ENCODE measurements around the gene SEMA4G. TPM values are rescaled to one million over a fixed set of nuclear protein-coding genes. Genes with fewer than 3 reads are reported as not detected.
A peak's percentile ranks its signal among the peaks of the same experiment; 100 is the strongest.

Gene SEMA4G
- total and polyA plus RNA-seq, 2 of the 13 experiments (the other 11 are each of a cell fraction or from before 2014, with no cell fraction given), result 46.2 to 207 TPM

- peak; percentile 87; the same call in 1 of the 2 replicates for TF ChIP-seq ZFP82 (CRISPR knock-in tag; IDR thresholded peaks at IDR 0.05; ENCODE audit: borderline replicate concordance)
- TF ChIP-seq ZNF383 (CRISPR knock-in tag; IDR thresholded peaks at IDR 0.05; ENCODE audit: borderline replicate concordance), result no peak
- TF ChIP-seq ZNF775 (CRISPR knock-in tag; IDR thresholded peaks at IDR 0.05; ENCODE audit: borderline replicate concordance), result no peak
- no peak for TF ChIP-seq PCBP2 (optimal IDR thresholded peaks at IDR 0.05; ENCODE audit: low read depth, low read length, poor library complexity, severe bottlenecking)
- TF ChIP-seq ZNF431 (CRISPR knock-in tag; IDR thresholded peaks at IDR 0.05; ENCODE audit: borderline replicate concordance, low read depth), result no peak
- TF ChIP-seq, protein P1, sequence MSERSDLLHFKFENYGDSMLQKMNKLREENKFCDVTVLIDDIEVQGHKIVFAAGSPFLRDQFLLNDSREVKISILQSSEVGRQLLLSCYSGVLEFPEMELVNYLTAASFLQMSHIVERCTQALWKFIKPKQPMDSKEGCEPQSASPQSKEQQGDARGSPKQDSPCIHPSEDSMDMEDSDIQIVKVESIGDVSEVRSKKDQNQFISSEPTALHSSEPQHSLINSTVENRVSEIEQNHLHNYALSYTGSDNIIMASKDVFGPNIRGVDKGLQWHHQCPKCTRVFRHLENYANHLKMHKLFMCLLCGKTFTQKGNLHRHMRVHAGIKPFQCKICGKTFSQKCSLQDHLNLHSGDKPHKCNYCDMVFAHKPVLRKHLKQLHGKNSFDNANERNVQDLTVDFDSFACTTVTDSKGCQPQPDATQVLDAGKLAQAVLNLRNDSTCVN (CRISPR knock-in tag; IDR thresholded peaks at IDR 0.05; ENCODE audit: borderline replicate concordance), result peak; percentile 52; the same call in 1 of the 2 replicates
- TF ChIP-seq, protein P2, sequence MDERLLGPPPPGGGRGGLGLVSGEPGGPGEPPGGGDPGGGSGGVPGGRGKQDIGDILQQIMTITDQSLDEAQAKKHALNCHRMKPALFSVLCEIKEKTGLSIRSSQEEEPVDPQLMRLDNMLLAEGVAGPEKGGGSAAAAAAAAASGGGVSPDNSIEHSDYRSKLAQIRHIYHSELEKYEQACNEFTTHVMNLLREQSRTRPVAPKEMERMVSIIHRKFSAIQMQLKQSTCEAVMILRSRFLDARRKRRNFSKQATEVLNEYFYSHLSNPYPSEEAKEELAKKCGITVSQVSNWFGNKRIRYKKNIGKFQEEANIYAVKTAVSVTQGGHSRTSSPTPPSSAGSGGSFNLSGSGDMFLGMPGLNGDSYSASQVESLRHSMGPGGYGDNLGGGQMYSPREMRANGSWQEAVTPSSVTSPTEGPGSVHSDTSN (CRISPR knock-in tag; IDR thresholded peaks at IDR 0.05), result no peak
- TF ChIP-seq ZNF20 (CRISPR knock-in tag; IDR thresholded peaks at IDR 0.05), result peak; percentile 54; the same call in 1 of the 2 replicates
- TF ChIP-seq ZNF547 (CRISPR knock-in tag; IDR thresholded peaks at IDR 0.05), result no peak
- TF ChIP-seq DR1 (CRISPR knock-in tag; IDR thresholded peaks at IDR 0.05), result no peak
- no peak for TF ChIP-seq SETDB1 (CRISPR knock-in tag; IDR thresholded peaks at IDR 0.05; ENCODE audit: borderline replicate concordance)
- TF ChIP-seq ZNF660 (CRISPR knock-in tag; IDR thresholded peaks at IDR 0.05; ENCODE audit: borderline replicate concordance, low read depth), result no peak
- no peak for TF ChIP-seq PREB (CRISPR knock-in tag; IDR thresholded peaks at IDR 0.05)
- peak; percentile 61; the same call in 1 of the 2 replicates for TF ChIP-seq ZNF230 (CRISPR knock-in tag; IDR thresholded peaks at IDR 0.05)
- peak; percentile 60; the same call in 1 of the 2 replicates for TF ChIP-seq ISL2 (CRISPR knock-in tag; IDR thresholded peaks at IDR 0.05)
These were observed 29.9 kb downstream of the SEMA4G start (continued) for GRCh38 chr10:100998991-100999741.
